GM23338 (cell line): ENCODE results near the gene IL1RL2. TPM values are rescaled to one million over a fixed set of nuclear protein-coding genes. Genes with fewer than 3 reads are reported as not detected.

ENCODE experiments used
- ATAC-seq: fragments of 200-7000 bp; cut with Tn5 transposase; 3 replicates; pipeline ENCODE4 v1.9.1; 2020
- DNase-seq: peaks from one replicate; pipeline ENCODE4 v3.0.0-alpha.2; 2015; ENCODE audit warnings: low spot score
- H2AFZ ChIP-seq: fragments of 200-600 bp; sonication (generic); 2 replicates; pipeline ENCODE4 v1.8.0; 2016; ENCODE audit warnings: antibody characterized with exemption, mild to moderate bottlenecking, moderate library complexity
- H3F3A ChIP-seq: fragments of 200-600 bp; sonication (generic); replicated peaks from 2 replicates; pipeline ENCODE4 v1.8.0; 2017; ENCODE audit warnings: antibody characterized with exemption, mixed run types, low read depth
- H3K27ac ChIP-seq: fragments of 200-600 bp; sonication (generic); 2 replicates; pipeline ENCODE4 v1.6.1; 2016; ENCODE audit warnings: low read depth
- H3K27me3 ChIP-seq: fragments of 200-600 bp; sonication (generic); 2 replicates; pipeline ENCODE4 v1.8.0; 2016; ENCODE audit warnings: mild to moderate bottlenecking, mixed run types, moderate library complexity; ENCODE audit not compliant: insufficient read depth
- H3K36me3 ChIP-seq: fragments of 200-600 bp; sonication (generic); 2 replicates; pipeline ENCODE4 v1.8.0; 2016; ENCODE audit warnings: mild to moderate bottlenecking; ENCODE audit not compliant: insufficient read depth
- H3K4me1 ChIP-seq: fragments of 200-600 bp; sonication (generic); 2 replicates; pipeline ENCODE4 v1.8.0; 2016; ENCODE audit warnings: mild to moderate bottlenecking, moderate library complexity; ENCODE audit not compliant: insufficient read depth
- H3K4me2 ChIP-seq: fragments of 200-600 bp; sonication (generic); 2 replicates; pipeline ENCODE4 v1.7.1; 2017; ENCODE audit warnings: mixed run types
- H3K4me3 ChIP-seq: fragments of 200-600 bp; sonication (generic); 2 replicates; pipeline ENCODE4 v1.6.1; 2016; ENCODE audit warnings: mixed run types
- H3K79me2 ChIP-seq: fragments of 200-600 bp; sonication (generic); replicated peaks from 2 replicates; pipeline ENCODE4 v1.8.0; 2017; ENCODE audit warnings: mild to moderate bottlenecking; ENCODE audit not compliant: insufficient read depth
- H3K9me2 ChIP-seq: fragments of 200-600 bp; sonication (generic); 2 replicates; pipeline ENCODE4 v1.8.0; 2017; ENCODE audit not compliant: insufficient read depth
- H4K20me1 ChIP-seq: fragments of 200-600 bp; sonication (generic); replicated peaks from 2 replicates; pipeline ENCODE4 v1.8.0; 2017; ENCODE audit warnings: mild to moderate bottlenecking; ENCODE audit not compliant: insufficient read depth
- H3K27ac Mint-ChIP-seq: 2 replicates; pipeline ENCODE4 v1.8.0; 2020; ENCODE audit warnings: inconsistent platforms, mild to moderate bottlenecking, moderate library complexity, mixed read lengths
- H3K27me3 Mint-ChIP-seq: 3 replicates; pipeline ENCODE4 v1.8.0; 2022; ENCODE audit warnings: low read depth, mild to moderate bottlenecking, moderate library complexity, mixed read lengths, inconsistent platforms; ENCODE audit not compliant: insufficient read depth, poor library complexity
- H3K36me3 Mint-ChIP-seq: 3 replicates; pipeline ENCODE4 v1.8.0; 2021; ENCODE audit warnings: low read depth, mild to moderate bottlenecking, inconsistent platforms, moderate library complexity, mixed read lengths
- H3K4me1 Mint-ChIP-seq: 3 replicates; pipeline ENCODE4 v1.8.0; 2020; ENCODE audit warnings: mild to moderate bottlenecking, inconsistent platforms, mixed read lengths
- H3K4me3 Mint-ChIP-seq: 3 replicates; pipeline ENCODE4 v1.8.0; 2021; ENCODE audit warnings: moderate library complexity, mild to moderate bottlenecking, inconsistent platforms, mixed read lengths
- H3K9me3 Mint-ChIP-seq: 3 replicates; pipeline ENCODE4 v1.8.0; 2020; ENCODE audit warnings: moderate library complexity, mild to moderate bottlenecking, inconsistent platforms, mixed read lengths
- CREB1 ChIP-seq: fragments of 250-450 bp; sonication (Bioruptor Pico); IDR thresholded peaks from 2 replicates; pipeline ENCODE4 v1.5.0; 2020; ENCODE audit warnings: low read depth, mild to moderate bottlenecking, moderate library complexity
- EZH2 ChIP-seq: fragments of 200-600 bp; sonication (generic); IDR thresholded peaks from one replicate; pipeline ENCODE4 v1.8.0; 2017; ENCODE audit warnings: antibody characterized with exemption, mild to moderate bottlenecking, low read depth; ENCODE audit not compliant: unreplicated experiment
- EZH2phosphoT487 ChIP-seq: fragments of 200-600 bp; sonication (generic); IDR thresholded peaks from one replicate; pipeline ENCODE4 v1.8.1; 2018; ENCODE audit warnings: antibody characterized with exemption; ENCODE audit not compliant: unreplicated experiment
- JUNB ChIP-seq: IDR thresholded peaks from one replicate; pipeline ENCODE4 v1.6.1; 2016; ENCODE audit warnings: antibody characterized with exemption; ENCODE audit not compliant: unreplicated experiment
- NANOG ChIP-seq: IDR thresholded peaks from 2 replicates; pipeline ENCODE4 v1.6.1; 2016; ENCODE audit warnings: antibody characterized with exemption, borderline replicate concordance
- POLR2AphosphoS5 ChIP-seq: IDR thresholded peaks from 2 replicates; pipeline ENCODE4 v1.6.1; 2016; ENCODE audit warnings: antibody characterized with exemption, low read depth
- STAT1 ChIP-seq: IDR thresholded peaks from one replicate; pipeline ENCODE4 v1.6.1; 2016; ENCODE audit warnings: antibody characterized with exemption; ENCODE audit not compliant: unreplicated experiment
- ZNF114 ChIP-seq: fragments of 250-450 bp; sonication (Bioruptor Pico); IDR thresholded peaks from 2 replicates; pipeline ENCODE4 v1.5.0; 2020; ENCODE audit warnings: mild to moderate bottlenecking, moderate library complexity
- ZNF331 ChIP-seq: fragments of 250-450 bp; sonication (Bioruptor Pico); IDR thresholded peaks from 2 replicates; pipeline ENCODE4 v1.5.0; 2020; ENCODE audit warnings: low read depth, mild to moderate bottlenecking, moderate library complexity
- polyA plus RNA-seq: library from polyadenylated mRNA; unstranded; fragments of >200 nt; fragmentation: Nextera tagmentation; extraction: Ambion mirVana; gene quantifications from 2 replicates; pipeline ENCODE4 v1.2.1, GENCODE V29; 2016
- total RNA-seq: library from RNA; depleted of rRNA; stranded (reverse); fragments of >200 nt; shearing (Covaris generic); gene quantifications from 2 replicates; pipeline ENCODE4 v1.2.3, GENCODE V29; 2014
- TF ChIP-seq, protein P1 (sequence below), 2 experiments: fragments of 200-600 bp in 1 of 2; sonication (generic) in 1 of 2; conservative IDR thresholded peaks; 2 replicates each; pipeline versions ENCODE4 v1.5.1 to v1.6.1; 2016 to 2017; ENCODE audit warnings: antibody characterized with exemption in 2 of 2, low read depth in 2 of 2, mild to moderate bottlenecking in 2 of 2, moderate library complexity in 1 of 2
- TF ChIP-seq, protein P2 (sequence below): IDR thresholded peaks from one replicate; pipeline ENCODE4 v1.6.1; 2018; ENCODE audit warnings: antibody characterized with exemption; ENCODE audit not compliant: unreplicated experiment
- TF ChIP-seq, protein P3 (sequence below): IDR thresholded peaks from 2 replicates; pipeline ENCODE4 v1.6.1; 2016; ENCODE audit warnings: antibody characterized with exemption

IL1RL2 gene
- total and polyA plus RNA-seq, 2 experiments from 2014 or later: not detected

DNA sequence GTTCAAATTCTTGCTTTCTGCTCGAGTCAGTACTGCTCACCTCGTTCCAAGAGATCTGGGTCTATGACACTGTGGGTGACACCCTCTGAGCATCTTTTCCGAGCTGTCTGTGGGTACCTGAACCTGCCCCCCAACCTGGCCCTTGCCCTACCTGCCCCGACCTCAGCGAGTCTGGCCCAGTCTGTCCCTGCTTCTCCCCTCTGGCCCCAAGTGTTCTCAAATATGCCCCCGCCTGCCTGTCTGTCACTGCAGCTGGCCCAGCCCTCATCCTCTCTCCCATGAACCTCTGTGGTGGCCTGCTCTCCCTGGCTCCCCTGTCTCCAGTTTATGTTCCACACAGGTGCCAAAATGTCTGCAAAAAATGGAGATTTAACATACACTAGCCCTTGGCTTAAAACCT lies 32.5 kb upstream of the IL1RL2 start:
- Histone ChIP-seq H3K27ac (no peak overlapping the region), H3K27me3 (no peaks in the 10 kb centered on the region), H4K20me1 (no peaks in the 10 kb centered on the region), H3K9me2 (peaks cover 10% of the 10 kb centered on the region; the same call in 1 of the 2 replicates), H3K79me2 (no peaks in the 10 kb centered on the region), H3K4me3 (no peak overlapping the region), H3K36me3 (no peaks in the 10 kb centered on the region), H3K4me1 (no peaks in the 10 kb centered on the region), H2AFZ (no peak overlapping the region), H3F3A (no peaks in the 10 kb centered on the region), H3K4me2 (no peak overlapping the region)
- H3K4me3 Mint-ChIP-seq: no peak overlapping the region
- no peak for ATAC-seq
- no peak for DNase-seq
- H3K27me3 Mint-ChIP-seq: peaks cover 3% of the 10 kb centered on the region
- H3K4me1 Mint-ChIP-seq: no peaks in the 10 kb centered on the region
- no peaks in the 10 kb centered on the region; the same call in 1 of the 3 replicates for H3K36me3 Mint-ChIP-seq
- TF ChIP-seq POLR2AphosphoS5 (no peak), CREB1 (no peak), ZNF114 (CRISPR knock-in tag) (no peak), ZNF331 (no peak)
- no peak overlapping the region for H3K27ac Mint-ChIP-seq
- peaks cover 5% of the 10 kb centered on the region; the same call in 1 of the 3 replicates for H3K9me3 Mint-ChIP-seq

- no peaks in the 10 kb centered on the region for H3K36me3 ChIP-seq
- TF ChIP-seq POLR2AphosphoS5 (no peak), NANOG (no peak), ZNF114 (CRISPR knock-in tag) (no peak), JUNB (no peak), EZH2phosphoT487 (no peak), ZNF331 (no peak), STAT1 (no peak), EZH2 (no peak)
- TF ChIP-seq, protein P1, sequence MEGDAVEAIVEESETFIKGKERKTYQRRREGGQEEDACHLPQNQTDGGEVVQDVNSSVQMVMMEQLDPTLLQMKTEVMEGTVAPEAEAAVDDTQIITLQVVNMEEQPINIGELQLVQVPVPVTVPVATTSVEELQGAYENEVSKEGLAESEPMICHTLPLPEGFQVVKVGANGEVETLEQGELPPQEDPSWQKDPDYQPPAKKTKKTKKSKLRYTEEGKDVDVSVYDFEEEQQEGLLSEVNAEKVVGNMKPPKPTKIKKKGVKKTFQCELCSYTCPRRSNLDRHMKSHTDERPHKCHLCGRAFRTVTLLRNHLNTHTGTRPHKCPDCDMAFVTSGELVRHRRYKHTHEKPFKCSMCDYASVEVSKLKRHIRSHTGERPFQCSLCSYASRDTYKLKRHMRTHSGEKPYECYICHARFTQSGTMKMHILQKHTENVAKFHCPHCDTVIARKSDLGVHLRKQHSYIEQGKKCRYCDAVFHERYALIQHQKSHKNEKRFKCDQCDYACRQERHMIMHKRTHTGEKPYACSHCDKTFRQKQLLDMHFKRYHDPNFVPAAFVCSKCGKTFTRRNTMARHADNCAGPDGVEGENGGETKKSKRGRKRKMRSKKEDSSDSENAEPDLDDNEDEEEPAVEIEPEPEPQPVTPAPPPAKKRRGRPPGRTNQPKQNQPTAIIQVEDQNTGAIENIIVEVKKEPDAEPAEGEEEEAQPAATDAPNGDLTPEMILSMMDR (conservative IDR thresholded peaks at IDR 0.05; ENCODE audit: low read depth in 2 of 2): no peak
- TF ChIP-seq, protein P2, sequence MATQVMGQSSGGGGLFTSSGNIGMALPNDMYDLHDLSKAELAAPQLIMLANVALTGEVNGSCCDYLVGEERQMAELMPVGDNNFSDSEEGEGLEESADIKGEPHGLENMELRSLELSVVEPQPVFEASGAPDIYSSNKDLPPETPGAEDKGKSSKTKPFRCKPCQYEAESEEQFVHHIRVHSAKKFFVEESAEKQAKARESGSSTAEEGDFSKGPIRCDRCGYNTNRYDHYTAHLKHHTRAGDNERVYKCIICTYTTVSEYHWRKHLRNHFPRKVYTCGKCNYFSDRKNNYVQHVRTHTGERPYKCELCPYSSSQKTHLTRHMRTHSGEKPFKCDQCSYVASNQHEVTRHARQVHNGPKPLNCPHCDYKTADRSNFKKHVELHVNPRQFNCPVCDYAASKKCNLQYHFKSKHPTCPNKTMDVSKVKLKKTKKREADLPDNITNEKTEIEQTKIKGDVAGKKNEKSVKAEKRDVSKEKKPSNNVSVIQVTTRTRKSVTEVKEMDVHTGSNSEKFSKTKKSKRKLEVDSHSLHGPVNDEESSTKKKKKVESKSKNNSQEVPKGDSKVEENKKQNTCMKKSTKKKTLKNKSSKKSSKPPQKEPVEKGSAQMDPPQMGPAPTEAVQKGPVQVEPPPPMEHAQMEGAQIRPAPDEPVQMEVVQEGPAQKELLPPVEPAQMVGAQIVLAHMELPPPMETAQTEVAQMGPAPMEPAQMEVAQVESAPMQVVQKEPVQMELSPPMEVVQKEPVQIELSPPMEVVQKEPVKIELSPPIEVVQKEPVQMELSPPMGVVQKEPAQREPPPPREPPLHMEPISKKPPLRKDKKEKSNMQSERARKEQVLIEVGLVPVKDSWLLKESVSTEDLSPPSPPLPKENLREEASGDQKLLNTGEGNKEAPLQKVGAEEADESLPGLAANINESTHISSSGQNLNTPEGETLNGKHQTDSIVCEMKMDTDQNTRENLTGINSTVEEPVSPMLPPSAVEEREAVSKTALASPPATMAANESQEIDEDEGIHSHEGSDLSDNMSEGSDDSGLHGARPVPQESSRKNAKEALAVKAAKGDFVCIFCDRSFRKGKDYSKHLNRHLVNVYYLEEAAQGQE: no peak
- TF ChIP-seq, protein P3, sequence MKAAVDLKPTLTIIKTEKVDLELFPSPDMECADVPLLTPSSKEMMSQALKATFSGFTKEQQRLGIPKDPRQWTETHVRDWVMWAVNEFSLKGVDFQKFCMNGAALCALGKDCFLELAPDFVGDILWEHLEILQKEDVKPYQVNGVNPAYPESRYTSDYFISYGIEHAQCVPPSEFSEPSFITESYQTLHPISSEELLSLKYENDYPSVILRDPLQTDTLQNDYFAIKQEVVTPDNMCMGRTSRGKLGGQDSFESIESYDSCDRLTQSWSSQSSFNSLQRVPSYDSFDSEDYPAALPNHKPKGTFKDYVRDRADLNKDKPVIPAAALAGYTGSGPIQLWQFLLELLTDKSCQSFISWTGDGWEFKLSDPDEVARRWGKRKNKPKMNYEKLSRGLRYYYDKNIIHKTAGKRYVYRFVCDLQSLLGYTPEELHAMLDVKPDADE: no peak
- H4K20me1 ChIP-seq: no peaks in the 10 kb centered on the region
- H3K27me3 Mint-ChIP-seq: peaks cover 3% of the 10 kb centered on the region
- no peak overlapping the region for H3K4me3 Mint-ChIP-seq
- no peak overlapping the region for H3K27ac ChIP-seq
- peaks cover 5% of the 10 kb centered on the region; the same call in 1 of the 3 replicates for H3K9me3 Mint-ChIP-seq
- H3F3A ChIP-seq: no peaks in the 10 kb centered on the region
- H3K27me3 ChIP-seq: no peaks in the 10 kb centered on the region
- H3K4me2 ChIP-seq: no peak overlapping the region
- no peaks in the 10 kb centered on the region for H3K4me1 Mint-ChIP-seq
- peaks cover 10% of the 10 kb centered on the region; the same call in 1 of the 2 replicates for H3K9me2 ChIP-seq
- no peak overlapping the region for H3K27ac Mint-ChIP-seq
- no peak overlapping the region for H2AFZ ChIP-seq
- no peaks in the 10 kb centered on the region; the same call in 2 of the 3 replicates for H3K36me3 Mint-ChIP-seq
- no peaks in the 10 kb centered on the region for H3K4me1 ChIP-seq
- no peak overlapping the region for H3K4me3 ChIP-seq
- H3K79me2 ChIP-seq: no peaks in the 10 kb centered on the region
- DNase-seq: no peak
- ATAC-seq: no peak
These were observed 31.7 kb upstream of the IL1RL2 start for GRCh38 chr2:102154946-102155702.
